Pancreas (tissue), 10 donors: ENCODE data around the gene TEX22. TPM values are rescaled to one million over a fixed set of nuclear protein-coding genes. Genes with fewer than 3 reads are reported as not detected.

ENCODE experiments used
- ATAC-seq, 4 donors: fragments of 200-7000 bp; cut with Tn5 transposase; one replicate each; pipeline versions ENCODE4 v1.8.0 to v1.9.1; 2020; ENCODE audit warnings: mild to moderate bottlenecking in 4 of 4, moderate library complexity in 4 of 4
- DNase-seq, 6 donors: peaks; one replicate each; pipeline ENCODE4 v3.0.0-alpha.2; 2020
- FAIRE-seq: peaks from 2 replicates; lab custom pipeline; 2012; peaks lifted over from hg19 to GRCh38; lab: Jason Lieb, UNC
- H3K27ac ChIP-seq, 4 donors: fragments of 200-600 bp; sonication (generic); 1 replicate in 3 of 4; 2 replicates in 1 of 4; pipeline versions ENCODE4 v1.5.0 to v1.8.0; 2020
- H3K27me3 ChIP-seq, 4 donors: fragments of 200-600 bp; one replicate each; pipeline ENCODE4 v1.8.0; 2021
- H3K36me3 ChIP-seq, 3 donors: fragments of 200-600 bp; sonication (generic) in 1 of 3; one replicate each; pipeline versions ENCODE4 v1.5.0 to v1.8.0; 2020 to 2021
- H3K4me1 ChIP-seq, 3 donors: fragments of 200-600 bp; one replicate each; pipeline ENCODE4 v1.8.0; 2021
- H3K4me3 ChIP-seq, 4 donors: fragments of 200-600 bp; sonication (generic) in 2 of 4; one replicate each; pipeline versions ENCODE4 v1.5.0 to v1.8.0; 2020 to 2021
- H3K9me3 ChIP-seq, 4 donors: fragments of 200-600 bp; one replicate each; pipeline ENCODE4 v1.8.0; 2021
- WGBS, 2 donors: extraction: QIAGEN DNeasy Blood & Tissue Kit; methylation state at CpG; one replicate each; pipeline ENCODE4 v1.1.7; 2013; 5-methylcytosine and 5-hydroxymethylcytosine counted together
- intact Hi-C, 3 donors: fragments of 100-400 bp; cut with DNase I; formaldehyde crosslinking; loops; one replicate each; pipeline versions ENCODE4 v1.11.1 to v1.14.2; 2022
- polyA plus RNA-seq, 2 donors: library from polyadenylated mRNA; stranded (reverse); fragments of 200-250 nt; gene quantifications; one replicate each; pipeline ENCODE4 v1.2.3, GENCODE V29; 2013
- total RNA-seq, 6 donors: library from RNA; stranded (reverse); fragmentation: NEBNext Ultra II Directional in 4 of 6; extraction: Animal tissue kit (Norgen Biotek cat#: 25700) in 4 of 6; gene quantifications; one replicate each; pipeline versions ENCODE4 v1.2.1 to v1.2.4, GENCODE V29; 2021 to 2023
- TF ChIP-seq, protein P1 (sequence below), 4 donors: fragments of 200-600 bp; sonication (generic) in 3 of 4; IDR thresholded peaks; one replicate each; pipeline versions ENCODE4 v1.5.0 to v1.8.0; 2021; ENCODE audit warnings: antibody characterized with exemption in 4 of 4
- donor health status: healthy with polysubstance abuse.
- donor health status: DM: no; HTN: no; CAD: no; lungs with moderate emphysema.
- donor health status: DM: no; HTN: no; CAD: no.
- donor health status: control.
- donor health status: control.
- donor health status: Bipolar disorder and iron deficiency.
- donor health status: DM: yes; HTN: yes; CAD: no.
- donor health status: DM: no; HTN: no; CAD: no.
- donor health status: DM: no; HTN: no; CAD: no.
- donor health status: DM: yes; HTN: yes; CAD: no.

TEX22 gene
- total and polyA plus RNA-seq, 8 donors = 0.14 to 2.4 (median 1.1) TPM

DNA sequence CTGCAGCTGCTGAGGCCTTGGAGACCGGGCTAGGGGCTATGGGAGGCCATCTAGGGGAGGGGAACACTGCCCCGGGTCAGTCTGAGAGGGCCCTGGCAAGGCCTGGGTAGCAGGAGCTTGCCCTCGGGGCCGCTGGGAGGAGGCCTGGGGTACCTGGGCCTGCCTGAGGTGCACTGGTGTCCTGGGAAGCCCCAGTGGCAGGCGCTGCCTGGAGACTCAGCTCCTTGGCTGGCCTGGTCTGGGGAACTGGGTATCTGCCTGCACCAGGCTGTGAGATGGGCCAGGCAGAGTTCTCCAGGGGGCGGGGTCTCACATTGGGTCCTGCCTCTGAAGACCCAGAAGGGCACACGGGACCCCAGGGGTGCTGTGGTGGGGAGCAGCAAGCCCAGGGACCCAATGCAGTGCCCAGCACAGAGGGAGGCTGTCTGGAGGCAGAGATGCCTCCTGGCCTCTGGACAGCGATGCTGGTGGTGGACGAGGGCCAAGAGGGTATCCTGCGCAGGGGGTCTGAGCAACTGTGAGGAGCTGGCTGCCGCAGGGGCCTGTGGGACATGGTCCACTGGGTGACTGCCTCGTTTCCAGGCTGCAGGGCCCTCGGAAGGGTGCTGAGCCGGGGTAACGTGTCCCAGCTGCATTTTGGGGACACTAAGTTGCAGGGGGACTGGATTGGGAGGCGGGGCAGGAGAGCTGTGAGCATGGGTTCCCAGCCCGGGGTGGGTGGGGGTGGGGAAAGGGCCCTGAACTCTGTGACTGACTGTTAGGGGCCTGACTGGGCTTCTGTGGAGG is 13.8 kb downstream of the TEX22 start:
- 71 to 83% methylated on average over 14 to 17 of the region's 17 CpGs for WGBS, 2 donors

DNA sequence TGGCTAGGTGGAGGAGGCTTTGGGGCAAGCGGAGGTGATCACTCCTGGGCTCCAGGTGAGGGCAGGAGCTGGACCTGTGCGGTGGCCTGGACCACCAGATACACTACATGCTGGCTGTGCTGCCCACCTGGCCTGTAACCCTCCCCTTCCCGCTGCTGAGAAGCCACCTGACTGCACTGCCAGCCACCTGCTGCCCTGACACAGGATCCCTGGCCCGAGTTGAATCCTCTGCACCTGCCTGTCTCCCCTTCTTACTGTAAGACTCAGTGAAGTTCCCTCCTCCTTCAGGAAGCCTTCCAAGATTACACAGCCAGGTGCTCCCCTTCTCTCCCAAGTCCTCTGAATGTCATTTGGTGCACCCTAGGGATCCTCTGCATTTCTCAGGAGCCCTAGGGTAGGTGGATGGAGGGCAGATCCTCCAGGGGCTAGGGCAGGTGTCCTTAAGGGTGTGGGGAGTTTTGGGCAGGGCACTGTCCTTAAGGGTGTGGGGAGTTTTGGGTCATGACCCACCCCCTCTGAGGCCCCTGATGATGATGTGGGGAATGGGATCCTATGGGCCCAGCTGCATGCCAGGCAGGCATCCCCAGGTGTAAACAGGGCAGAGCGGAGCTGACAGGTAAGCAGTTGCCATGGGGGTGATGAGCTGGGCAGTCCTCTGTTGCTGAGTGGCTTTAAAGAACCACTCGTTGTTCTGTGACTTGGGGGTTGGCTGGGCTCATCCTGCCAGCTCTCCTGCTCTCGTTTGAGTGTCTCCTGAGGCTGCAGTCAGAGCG is 14.6 kb downstream of the TEX22 start:
- DNase-seq = no peak

More for the DNA sequence above, 13.8 kb downstream of the TEX22 start:
- no peak overlapping the region for H3K27ac ChIP-seq
- H3K9me3 ChIP-seq = no peaks in the 10 kb centered on the region
- H3K27me3 ChIP-seq = no peaks in the 10 kb centered on the region
- intact Hi-C loops = no loop called here
- no peak for ATAC-seq
- no peaks in the 10 kb centered on the region for H3K36me3 ChIP-seq
- peak in 2 of 6 donors; percentile 44 to 73 for DNase-seq
- TF ChIP-seq, protein P1, sequence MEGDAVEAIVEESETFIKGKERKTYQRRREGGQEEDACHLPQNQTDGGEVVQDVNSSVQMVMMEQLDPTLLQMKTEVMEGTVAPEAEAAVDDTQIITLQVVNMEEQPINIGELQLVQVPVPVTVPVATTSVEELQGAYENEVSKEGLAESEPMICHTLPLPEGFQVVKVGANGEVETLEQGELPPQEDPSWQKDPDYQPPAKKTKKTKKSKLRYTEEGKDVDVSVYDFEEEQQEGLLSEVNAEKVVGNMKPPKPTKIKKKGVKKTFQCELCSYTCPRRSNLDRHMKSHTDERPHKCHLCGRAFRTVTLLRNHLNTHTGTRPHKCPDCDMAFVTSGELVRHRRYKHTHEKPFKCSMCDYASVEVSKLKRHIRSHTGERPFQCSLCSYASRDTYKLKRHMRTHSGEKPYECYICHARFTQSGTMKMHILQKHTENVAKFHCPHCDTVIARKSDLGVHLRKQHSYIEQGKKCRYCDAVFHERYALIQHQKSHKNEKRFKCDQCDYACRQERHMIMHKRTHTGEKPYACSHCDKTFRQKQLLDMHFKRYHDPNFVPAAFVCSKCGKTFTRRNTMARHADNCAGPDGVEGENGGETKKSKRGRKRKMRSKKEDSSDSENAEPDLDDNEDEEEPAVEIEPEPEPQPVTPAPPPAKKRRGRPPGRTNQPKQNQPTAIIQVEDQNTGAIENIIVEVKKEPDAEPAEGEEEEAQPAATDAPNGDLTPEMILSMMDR (IDR thresholded peaks at IDR 0.05) = no peak
- H3K4me1 ChIP-seq = peaks cover 0 to 4% (median 0%) of the 10 kb centered on the region in 3 donors
- FAIRE-seq = no peak
- no peak overlapping the region for H3K4me3 ChIP-seq

DNA sequence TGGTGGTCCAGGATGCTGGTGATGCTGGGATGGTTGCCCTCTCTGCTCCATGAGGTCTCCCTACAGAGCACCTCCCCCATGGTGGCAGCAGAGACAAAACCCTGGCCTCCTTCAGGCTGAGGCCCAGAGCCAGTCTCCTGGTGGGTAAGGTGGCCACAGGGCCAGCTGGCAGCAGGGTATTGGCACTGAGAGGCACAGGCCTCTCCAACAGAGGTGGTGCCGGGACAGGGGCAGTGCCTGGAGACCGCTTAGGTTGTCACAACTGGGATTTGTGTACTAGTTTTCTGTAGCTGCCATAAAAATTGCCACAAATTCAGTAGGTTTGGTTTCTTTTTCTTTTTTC is 15.2 kb downstream of the TEX22 start:
- Histone ChIP-seq H3K27me3 (no peaks in the 10 kb centered on the region), H3K36me3 (no peaks in the 10 kb centered on the region), H3K9me3 (no peaks in the 10 kb centered on the region), H3K4me1 (peaks cover 0 to 4% (median 0%) of the 10 kb centered on the region in 3 donors), H3K27ac (no peak overlapping the region), H3K4me3 (no peak overlapping the region)
- no peak for DNase-seq
- no peak for ATAC-seq
- TF ChIP-seq, protein P1 (IDR thresholded peaks at IDR 0.05) = no peak
- intact Hi-C loops = no loop called here
- no peak for FAIRE-seq
- 81 to 82% methylated on average over 2 of the region's 2 CpGs for WGBS, 2 donors

More for the DNA sequence above, 14.6 kb downstream of the TEX22 start:
- WGBS, 2 donors = 72 to 80% methylated on average over 8 of the region's 8 CpGs
- peaks cover 0 to 4% (median 0%) of the 10 kb centered on the region in 3 donors for H3K4me1 ChIP-seq
- H3K9me3 ChIP-seq = no peaks in the 10 kb centered on the region
- no peak overlapping the region for H3K4me3 ChIP-seq
- intact Hi-C loops = no loop called here
- no peak for ATAC-seq
- TF ChIP-seq, protein P1 (IDR thresholded peaks at IDR 0.05) = no peak
- no peak for FAIRE-seq
- H3K27ac ChIP-seq = no peak overlapping the region
- H3K27me3 ChIP-seq = no peaks in the 10 kb centered on the region
- H3K36me3 ChIP-seq = no peaks in the 10 kb centered on the region

DNA sequence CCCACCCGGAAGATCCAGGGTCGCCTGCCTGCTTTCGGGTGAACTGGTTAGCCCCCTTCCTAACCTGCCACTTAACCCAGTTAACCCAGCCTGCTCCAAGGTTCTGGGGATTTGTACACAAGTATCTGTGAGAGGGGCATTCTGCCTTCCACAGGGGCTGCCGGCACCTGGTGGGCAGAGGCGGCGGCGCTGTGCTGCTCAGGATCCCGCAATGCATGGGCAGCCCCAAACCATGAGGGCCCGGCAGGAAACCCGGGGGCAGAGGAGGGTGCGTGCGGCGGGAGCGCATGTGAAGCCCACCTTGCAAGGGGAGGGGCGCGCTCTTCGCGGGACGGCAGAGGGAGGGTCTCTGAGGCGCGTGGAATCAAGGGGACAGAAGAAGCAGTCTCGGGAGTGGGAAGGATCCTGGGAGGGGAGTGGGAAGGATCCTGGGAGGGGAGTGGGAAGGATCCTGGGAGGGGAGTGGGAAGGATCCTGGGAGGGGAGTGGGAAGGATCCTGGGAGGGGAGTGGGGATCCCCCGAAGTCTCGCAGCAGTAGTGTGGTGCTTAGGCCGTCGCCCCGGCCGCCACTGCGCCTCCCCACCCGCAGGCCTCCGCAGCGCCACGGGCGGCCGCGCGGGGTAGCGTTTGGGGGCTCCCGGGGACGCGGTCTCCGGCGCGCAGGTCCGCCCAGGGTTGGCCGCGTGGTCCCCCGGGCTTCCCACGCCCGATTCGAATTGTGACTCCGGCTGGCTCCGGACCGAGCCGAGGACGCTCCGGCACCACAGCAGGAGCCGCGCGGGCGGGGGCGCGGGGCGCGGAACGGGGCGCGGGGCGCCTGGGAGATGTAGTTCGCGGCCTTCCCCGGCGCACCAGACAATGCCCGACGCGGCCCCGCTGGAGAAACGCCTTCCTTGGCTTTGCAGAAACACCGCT is 16.4 kb downstream of the TEX22 start:
- WGBS, 2 donors = 18% methylated on average over 67 to 79 of the region's 79 CpGs
- H3K4me1 ChIP-seq = peaks cover 0 to 10% (median 6%) of the 10 kb centered on the region in 3 donors
- no peaks in the 10 kb centered on the region for H3K9me3 ChIP-seq
- intact Hi-C loops = no loop called here
- FAIRE-seq (no peak), DNase-seq (peak; percentile 35 to 84 (median 72)), ATAC-seq (peak; percentile 70 to 83 (median 77))
- no peak overlapping the region for H3K27ac ChIP-seq
- H3K36me3 ChIP-seq = no peaks in the 10 kb centered on the region
- TF ChIP-seq, protein P1 (IDR thresholded peaks at IDR 0.05) = peak; percentile 61 to 79 (median 76)
- no peaks in the 10 kb centered on the region for H3K27me3 ChIP-seq
- peak overlapping the region; percentile 34 to 65 (median 44) for H3K4me3 ChIP-seq
